Transverse colon (tissue), 4 donors: ENCODE data around the gene DTNBP1. TPM values are rescaled to one million over a fixed set of nuclear protein-coding genes. Genes with fewer than 3 reads are reported as not detected.

Source experiments
- DNase-seq: peaks from one replicate; pipeline ENCODE4 v3.0.0-alpha.2; 2019
- H3K27ac ChIP-seq, 4 donors: fragments of 200-600 bp; sonication (generic); 2 replicates each; pipeline ENCODE4 v1.5.1; 2016 to 2018; ENCODE audit warnings: inconsistent platforms in 4 of 4
- H3K27me3 ChIP-seq: fragments of 200-600 bp; sonication (generic); 2 replicates; pipeline ENCODE4 v1.5.1; 2017; ENCODE audit warnings: inconsistent platforms
- H3K36me3 ChIP-seq, 4 donors: fragments of 200-600 bp; sonication (generic); 2 replicates each; pipeline ENCODE4 v1.5.1; 2017 to 2019; ENCODE audit warnings: inconsistent platforms in 4 of 4
- H3K4me1 ChIP-seq, 4 donors: fragments of 200-600 bp; sonication (generic); 2 replicates each; pipeline ENCODE4 v1.5.1; 2017 to 2020; ENCODE audit warnings: inconsistent platforms in 4 of 4
- H3K4me3 ChIP-seq, 4 donors: fragments of 200-600 bp; sonication (generic); 1 replicate in 1 of 4; 2 replicates in 3 of 4; pipeline versions ENCODE4 v1.5.1 to v1.6.1; 2017 to 2019; ENCODE audit warnings: inconsistent platforms in 4 of 4
- H3K9me3 ChIP-seq, 2 donors: fragments of 200-600 bp; sonication (generic); 2 replicates each; pipeline ENCODE4 v1.5.1; 2017 to 2019; ENCODE audit warnings: inconsistent platforms in 2 of 2
- EP300 ChIP-seq: sonication (generic); formaldehyde crosslinking; IDR thresholded peaks from one replicate; pipeline ENCODE4 v1.6.1; 2017; ENCODE audit warnings: antibody characterized with exemption, low read depth
- POLR2A ChIP-seq: fragments of 450-650 bp; IDR thresholded peaks from one replicate; pipeline ENCODE4 v1.6.1; 2016; ENCODE audit warnings: antibody characterized with exemption, mild to moderate bottlenecking, moderate library complexity
- POLR2AphosphoS5 ChIP-seq, 3 donors: sonication (generic); formaldehyde crosslinking; IDR thresholded peaks; one replicate each; pipeline ENCODE4 v1.6.1; 2016; ENCODE audit warnings: antibody characterized with exemption in 3 of 3
- WGBS, 2 donors: methylation state at CpG; one replicate each; pipeline ENCODE4 v1.1.5; 2018; ENCODE audit warnings: low coverage in 1 of 2; 5-methylcytosine and 5-hydroxymethylcytosine counted together
- in situ Hi-C, 4 donors: fragments of 200-750 bp; cut with MboI; loops; one replicate each; pipeline versions ENCODE4 v1.15.0 to v1.15.1; 2017; ENCODE audit warnings: low sequenced_read_pairs in 3 of 4, low pct_ligation_motif_present in 1 of 4, low pct_unique_long_range_greater_than_20kb in 1 of 4
- intact Hi-C: fragments of 100-400 bp; cut with DNase I; formaldehyde crosslinking; loops from one replicate; pipeline ENCODE4 v1.15.1; 2023; ENCODE audit warnings: low total_unique reads
- total RNA-seq, 4 donors: library from RNA; depleted of rRNA; stranded (reverse); fragments of >200 nt; gene quantifications; one replicate each; pipeline ENCODE4 v1.1.0, GENCODE V29; 2016
- TF ChIP-seq, protein P1 (sequence below), 5 experiments: fragments of 200-600 bp in 3 of 5; fragments of 450-650 bp in 2 of 5; sonication (generic) in 3 of 5; IDR thresholded peaks; 1 replicate in 2 of 5; 2 replicates in 3 of 5; pipeline ENCODE4 v1.5.1; 2016 to 2017; ENCODE audit warnings: antibody characterized with exemption in 5 of 5, inconsistent platforms in 3 of 5, mild to moderate bottlenecking in 2 of 5, moderate library complexity in 1 of 5

Gene DTNBP1
- total RNA-seq, 4 donors from 2014 or later: 6.0 to 20.3 (median 16.0) TPM

DNA sequence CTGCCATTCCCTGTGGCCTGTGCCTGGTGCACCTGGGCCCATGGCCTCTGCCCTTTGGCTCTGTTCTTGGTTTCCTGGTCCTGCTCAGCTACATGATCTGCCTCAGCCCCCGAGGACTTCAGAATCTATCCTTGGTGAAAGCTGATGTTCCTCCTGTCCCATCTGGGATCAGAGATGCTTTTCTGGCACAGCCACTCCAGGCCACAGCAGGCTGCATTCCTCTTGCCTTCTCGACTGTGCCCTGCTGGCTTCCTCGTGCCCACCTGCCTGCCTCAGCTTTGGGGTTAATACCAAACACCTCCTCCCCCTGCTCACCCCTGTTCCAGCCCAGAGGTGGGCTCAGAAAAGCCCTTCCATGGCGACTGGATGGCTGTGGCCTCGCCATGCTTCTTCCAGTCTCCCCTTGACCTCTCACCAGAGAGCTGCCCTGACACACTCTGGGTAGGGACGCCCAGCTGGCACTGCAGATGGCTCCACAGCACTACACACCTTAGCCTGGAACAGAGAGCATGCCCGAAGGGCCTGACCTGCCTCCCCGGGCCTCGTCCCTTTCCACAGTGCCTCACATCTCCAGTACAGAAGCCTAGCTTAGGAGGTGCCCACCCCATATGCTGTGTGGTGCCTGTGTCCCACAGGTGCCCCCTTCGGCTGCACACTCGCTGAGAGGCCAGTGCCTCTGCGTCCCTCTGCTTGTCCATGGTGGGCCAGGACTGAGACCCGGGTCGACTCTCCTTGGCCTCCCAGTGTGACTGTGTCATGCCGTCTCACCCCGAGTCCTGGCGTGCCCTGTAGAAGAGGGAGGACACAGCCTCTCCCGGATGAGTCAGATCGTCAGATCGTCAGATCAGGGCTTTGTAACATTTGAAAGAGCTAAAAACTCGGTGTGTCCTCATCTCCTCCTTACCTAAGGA, 148.8 kb downstream of the DTNBP1 start:
- H3K27ac ChIP-seq: no peak overlapping the region
- no peak overlapping the region for H3K4me3 ChIP-seq
- no peaks in the 10 kb centered on the region for H3K9me3 ChIP-seq
- peaks cover 0 to 18% (median 6%) of the 10 kb centered on the region in 4 donors for H3K36me3 ChIP-seq
- intact Hi-C loops (no loop called here), in situ Hi-C loops (loop anchor here in 1 of 4 donors (25.0 kb wide), 1 partner anchor 98 kb away; no protein-coding TSS in a partner anchor)
- H3K4me1 ChIP-seq: no peaks in the 10 kb centered on the region
- WGBS, 2 donors: 94% methylated on average over 21 of the region's 21 CpGs; no CpG with 5 or more reads in 1 of the 2 donors
- no peak for TF ChIP-seq EP300
- TF ChIP-seq, protein P1, sequence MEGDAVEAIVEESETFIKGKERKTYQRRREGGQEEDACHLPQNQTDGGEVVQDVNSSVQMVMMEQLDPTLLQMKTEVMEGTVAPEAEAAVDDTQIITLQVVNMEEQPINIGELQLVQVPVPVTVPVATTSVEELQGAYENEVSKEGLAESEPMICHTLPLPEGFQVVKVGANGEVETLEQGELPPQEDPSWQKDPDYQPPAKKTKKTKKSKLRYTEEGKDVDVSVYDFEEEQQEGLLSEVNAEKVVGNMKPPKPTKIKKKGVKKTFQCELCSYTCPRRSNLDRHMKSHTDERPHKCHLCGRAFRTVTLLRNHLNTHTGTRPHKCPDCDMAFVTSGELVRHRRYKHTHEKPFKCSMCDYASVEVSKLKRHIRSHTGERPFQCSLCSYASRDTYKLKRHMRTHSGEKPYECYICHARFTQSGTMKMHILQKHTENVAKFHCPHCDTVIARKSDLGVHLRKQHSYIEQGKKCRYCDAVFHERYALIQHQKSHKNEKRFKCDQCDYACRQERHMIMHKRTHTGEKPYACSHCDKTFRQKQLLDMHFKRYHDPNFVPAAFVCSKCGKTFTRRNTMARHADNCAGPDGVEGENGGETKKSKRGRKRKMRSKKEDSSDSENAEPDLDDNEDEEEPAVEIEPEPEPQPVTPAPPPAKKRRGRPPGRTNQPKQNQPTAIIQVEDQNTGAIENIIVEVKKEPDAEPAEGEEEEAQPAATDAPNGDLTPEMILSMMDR (IDR thresholded peaks at IDR 0.05): no peak
- no peak for TF ChIP-seq POLR2A
- TF ChIP-seq POLR2AphosphoS5 (IDR thresholded peaks at IDR 0.05): no peak
- H3K27me3 ChIP-seq: no peaks in the 10 kb centered on the region
- DNase-seq: no peak

DNA sequence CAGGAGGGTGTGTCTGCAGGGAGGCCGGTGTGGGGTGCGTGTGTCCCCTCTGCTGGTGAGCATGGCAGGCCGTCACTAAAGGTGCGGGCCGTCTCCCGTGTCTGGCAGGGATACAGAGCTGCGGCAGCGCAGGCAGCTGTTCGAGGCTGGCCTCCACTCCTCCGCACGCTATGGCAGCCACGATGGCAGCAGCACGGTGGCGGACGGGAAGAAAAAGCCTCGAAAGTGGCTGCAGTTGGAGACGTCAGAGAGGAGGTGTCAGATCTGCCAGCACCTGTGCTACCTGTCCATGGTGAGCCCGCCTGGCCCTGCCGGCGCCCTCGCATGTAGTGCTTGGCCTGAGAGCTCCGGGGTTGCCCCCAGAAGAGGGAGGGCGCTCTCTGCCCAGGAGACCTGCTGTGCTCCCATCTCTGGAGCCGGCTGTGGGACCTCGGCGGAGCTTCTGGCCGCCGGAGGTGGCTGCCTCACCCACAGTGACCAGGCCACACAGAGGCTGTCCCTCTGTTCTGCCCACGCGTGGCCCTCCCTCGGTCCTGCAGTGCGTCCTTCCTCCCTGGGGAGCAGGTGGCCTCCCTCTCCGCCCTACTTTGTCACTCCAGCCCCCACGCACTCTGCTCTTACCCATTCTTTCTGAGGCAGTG, 149.6 kb downstream of the DTNBP1 start:
- no peaks in the 10 kb centered on the region for H3K9me3 ChIP-seq
- peaks cover 0 to 21% (median 6%) of the 10 kb centered on the region in 4 donors for H3K36me3 ChIP-seq
- TF ChIP-seq EP300 (no peak), POLR2AphosphoS5 (IDR thresholded peaks at IDR 0.05) (no peak), POLR2A (no peak)
- TF ChIP-seq, protein P1 (IDR thresholded peaks at IDR 0.05): no peak
- H3K4me1 ChIP-seq: no peaks in the 10 kb centered on the region
- H3K27me3 ChIP-seq: no peaks in the 10 kb centered on the region
- no peak for DNase-seq
- intact Hi-C loops: no loop called here
- in situ Hi-C loops: loop anchor here in 1 of 4 donors (25.0 kb wide), 1 partner anchor 99 kb away; no protein-coding TSS in a partner anchor
- WGBS, 2 donors: 92 to 94% methylated on average over 2 to 30 of the region's 34 CpGs
- no peak overlapping the region for H3K4me3 ChIP-seq
- no peak overlapping the region for H3K27ac ChIP-seq

DNA sequence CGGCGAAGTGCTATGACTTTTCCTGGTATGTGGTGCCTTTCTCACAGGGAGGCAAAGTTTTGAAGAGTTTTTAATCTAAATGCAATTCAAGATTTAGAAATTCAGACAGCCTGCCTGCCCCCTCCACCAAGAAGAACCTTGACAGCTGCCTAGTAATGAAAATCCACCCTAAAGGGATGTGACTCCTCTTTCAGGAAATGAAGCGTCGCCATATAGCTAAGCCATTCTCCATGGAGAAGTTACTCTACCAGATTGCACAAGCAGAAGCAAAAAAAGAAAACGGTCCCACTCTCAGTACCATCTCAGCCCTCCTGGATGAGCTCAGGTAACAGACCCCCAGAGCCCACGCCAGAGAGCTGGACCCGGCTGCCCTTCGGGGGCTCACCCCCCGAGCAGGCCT, 150.1 kb downstream of the DTNBP1 start:
- no peaks in the 10 kb centered on the region for H3K9me3 ChIP-seq
- H3K27me3 ChIP-seq: no peaks in the 10 kb centered on the region
- no peaks in the 10 kb centered on the region for H3K4me1 ChIP-seq
- TF ChIP-seq POLR2A (no peak), POLR2AphosphoS5 (IDR thresholded peaks at IDR 0.05) (no peak), EP300 (no peak)
- intact Hi-C loops (no loop called here), in situ Hi-C loops (loop anchor here in 1 of 4 donors (25.0 kb wide), 1 partner anchor 100 kb away; no protein-coding TSS in a partner anchor)
- 92 to 100% methylated on average over 2 to 9 of the region's 9 CpGs for WGBS, 2 donors
- H3K36me3 ChIP-seq: peaks cover 0 to 21% (median 6%) of the 10 kb centered on the region in 4 donors
- no peak overlapping the region for H3K27ac ChIP-seq
- no peak for DNase-seq
- H3K4me3 ChIP-seq: no peak overlapping the region

DNA sequence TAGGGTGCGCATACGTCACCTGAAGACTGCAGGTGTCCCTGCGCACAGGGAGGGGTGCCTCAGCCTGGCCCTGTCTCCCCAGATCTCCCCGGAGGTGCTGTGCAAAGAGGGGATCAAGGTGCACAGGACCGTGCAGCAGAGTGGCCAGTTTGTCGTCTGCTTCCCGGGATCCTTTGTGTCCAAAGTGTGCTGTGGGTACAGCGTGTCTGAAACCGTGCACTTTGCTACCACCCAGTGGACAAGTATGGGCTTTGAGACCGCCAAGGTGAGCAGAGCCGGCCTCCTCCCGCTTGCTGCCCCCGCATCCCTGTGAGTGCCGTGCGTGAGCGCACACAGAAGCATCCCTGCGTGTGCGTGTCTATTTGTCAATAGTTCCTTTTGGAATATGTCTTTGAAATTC, 150.7 kb downstream of the DTNBP1 start:
- no peak for TF ChIP-seq POLR2A
- Histone ChIP-seq H3K27me3 (no peaks in the 10 kb centered on the region), H3K4me1 (no peaks in the 10 kb centered on the region), H3K27ac (no peak overlapping the region), H3K36me3 (peaks cover 0 to 17% (median 4%) of the 10 kb centered on the region in 4 donors), H3K9me3 (no peaks in the 10 kb centered on the region), H3K4me3 (no peak overlapping the region)
- intact Hi-C loops: no loop called here
- 97% methylated on average over 18 of the region's 18 CpGs; no CpG with 5 or more reads in 1 of the 2 donors for WGBS, 2 donors
- no peak for DNase-seq
- in situ Hi-C loops: loop anchor here in 1 of 4 donors (25.0 kb wide), 1 partner anchor 100 kb away; no protein-coding TSS in a partner anchor
